Liver (tissue), 9 donors: ENCODE measurements around the gene ATXN7L3. TPM values are rescaled to one million over a fixed set of nuclear protein-coding genes. Genes with fewer than 3 reads are reported as not detected.

Experiments used
- DNase-seq: peaks from one replicate; pipeline ENCODE4 v3.0.0-alpha.2; 2017; ENCODE audit warnings: low spot score
- H3K27ac ChIP-seq, 2 donors: one replicate each; pipeline ENCODE4 v1.7.0; 2013; ENCODE audit warnings: inconsistent platforms in 2 of 2, low read length in 2 of 2, control low read depth in 1 of 2, low read depth in 1 of 2, mild to moderate bottlenecking in 1 of 2
- H3K27me3 ChIP-seq, 4 donors: one replicate each; pipeline versions ENCODE4 v1.6.1 to v1.7.0; 2013; ENCODE audit warnings: low read length in 3 of 4, inconsistent platforms in 1 of 4, mild to moderate bottlenecking in 1 of 4, moderate library complexity in 1 of 4; ENCODE audit not compliant: control insufficient read depth in 4 of 4, insufficient read depth in 4 of 4
- H3K36me3 ChIP-seq, 4 donors: one replicate each; pipeline versions ENCODE4 v1.6.1 to v1.7.0; 2013; ENCODE audit warnings: low read length in 3 of 4, mild to moderate bottlenecking in 3 of 4, low read depth in 1 of 4, moderate library complexity in 1 of 4; ENCODE audit not compliant: control insufficient read depth in 4 of 4, insufficient read depth in 3 of 4
- H3K4me1 ChIP-seq, 4 donors: one replicate each; pipeline versions ENCODE4 v1.6.1 to v1.7.0; 2013; ENCODE audit warnings: low read length in 3 of 4, mild to moderate bottlenecking in 3 of 4, moderate library complexity in 1 of 4; ENCODE audit not compliant: control insufficient read depth in 4 of 4, insufficient read depth in 4 of 4
- H3K4me3 ChIP-seq, 3 donors: one replicate each; pipeline versions ENCODE4 v1.6.1 to v1.7.0; 2013; ENCODE audit warnings: low read length in 3 of 3, control low read depth in 1 of 3, low read depth in 1 of 3, mild to moderate bottlenecking in 1 of 3
- H3K9ac ChIP-seq, 2 donors: one replicate each; pipeline ENCODE4 v1.7.0; 2013; ENCODE audit warnings: low read length in 2 of 2, mild to moderate bottlenecking in 2 of 2, moderate library complexity in 2 of 2, control low read depth in 1 of 2, low read depth in 1 of 2
- H3K9me3 ChIP-seq, 4 donors: one replicate each; pipeline versions ENCODE4 v1.6.1 to v1.7.0; 2013; ENCODE audit warnings: low read length in 3 of 4; ENCODE audit not compliant: control insufficient read depth in 4 of 4
- ATF3 ChIP-seq: IDR thresholded peaks from 2 replicates; pipeline ENCODE4 v1.6.1; 2016; ENCODE audit warnings: antibody characterized with exemption
- CTCF ChIP-seq: fragments of 150-350 bp; IDR thresholded peaks from 2 replicates; pipeline ENCODE4 v1.5.1; 2017; ENCODE audit warnings: improper control_type of control experiment, low read depth, low read length; ENCODE audit not compliant: missing input control
- EGR1 ChIP-seq, 2 donors: IDR thresholded peaks; 2 replicates each; pipeline ENCODE4 v1.6.1; 2016 to 2018; ENCODE audit warnings: antibody characterized with exemption in 2 of 2, low read depth in 2 of 2
- FOXA1 ChIP-seq: IDR thresholded peaks from 2 replicates; pipeline ENCODE4 v1.6.1; 2016; ENCODE audit warnings: antibody characterized with exemption
- FOXA2 ChIP-seq: IDR thresholded peaks from 2 replicates; pipeline ENCODE4 v1.6.1; 2016; ENCODE audit warnings: antibody characterized with exemption
- GABPA ChIP-seq, 2 donors: IDR thresholded peaks in 1 of 2; conservative IDR thresholded peaks in 1 of 2; 2 replicates each; pipeline ENCODE4 v1.6.1; 2016; ENCODE audit warnings: antibody characterized with exemption in 2 of 2, mild to moderate bottlenecking in 1 of 2, moderate library complexity in 1 of 2
- HNF4A ChIP-seq, 2 donors: conservative IDR thresholded peaks; 2 replicates each; pipeline ENCODE4 v1.6.1; 2016; ENCODE audit warnings: antibody characterized with exemption in 2 of 2, mild to moderate bottlenecking in 2 of 2
- HNF4G ChIP-seq: IDR thresholded peaks from 2 replicates; pipeline ENCODE4 v1.6.1; 2016; ENCODE audit warnings: antibody characterized with exemption
- JUND ChIP-seq, 2 donors: IDR thresholded peaks; 2 replicates each; pipeline ENCODE4 v1.6.1; 2016; ENCODE audit warnings: antibody characterized with exemption in 2 of 2
- MAX ChIP-seq: IDR thresholded peaks from 2 replicates; pipeline ENCODE4 v1.6.1; 2016; ENCODE audit warnings: antibody characterized with exemption
- NR2F2 ChIP-seq: IDR thresholded peaks from 2 replicates; pipeline ENCODE4 v1.6.1; 2016; ENCODE audit warnings: antibody characterized with exemption
- RAD21 ChIP-seq, 2 donors: IDR thresholded peaks; 2 replicates each; pipeline ENCODE4 v1.6.1; 2016; ENCODE audit warnings: antibody characterized with exemption in 2 of 2, mild to moderate bottlenecking in 2 of 2
- REST ChIP-seq: IDR thresholded peaks from 2 replicates; pipeline ENCODE4 v1.6.1; 2016; ENCODE audit warnings: antibody characterized with exemption, mild to moderate bottlenecking
- RXRA ChIP-seq, 2 donors: IDR thresholded peaks; 2 replicates each; pipeline ENCODE4 v1.6.1; 2017 to 2018; ENCODE audit warnings: antibody characterized with exemption in 2 of 2, mild to moderate bottlenecking in 1 of 2
- SP1 ChIP-seq: IDR thresholded peaks from 2 replicates; pipeline ENCODE4 v1.6.1; 2018; ENCODE audit warnings: antibody characterized with exemption, mild to moderate bottlenecking
- YY1 ChIP-seq: IDR thresholded peaks from 2 replicates; pipeline ENCODE4 v1.6.1; 2016; ENCODE audit warnings: antibody characterized with exemption, mild to moderate bottlenecking
- ZBTB33 ChIP-seq: IDR thresholded peaks from 2 replicates; pipeline ENCODE4 v1.6.1; 2016; ENCODE audit warnings: antibody characterized with exemption
- WGBS: extraction: QIAGEN DNeasy Blood & Tissue Kit; methylation state at CpG from one replicate; pipeline ENCODE4 v1.1.7; 2013; 5-methylcytosine and 5-hydroxymethylcytosine counted together
- polyA plus RNA-seq, 2 donors: library from polyadenylated mRNA; stranded (reverse) in 1 of 2; unstranded in 1 of 2; fragments of 200-250 nt in 1 of 2; fragments of >200 nt in 1 of 2; fragmentation: Nextera tagmentation in 1 of 2; extraction: Ambion mirVana in 1 of 2; gene quantifications; one replicate each; pipeline versions ENCODE4 v1.2.1 to v1.2.3, GENCODE V29; 2013 to 2015
- total RNA-seq, 2 donors: library from RNA; depleted of rRNA; stranded (reverse); fragments of >200 nt; gene quantifications; one replicate each; pipeline ENCODE4 v1.2.3, GENCODE V29; 2014
- donor health status: healthy.
- donor health status: healthy.
- donor health status: healthy.
- donor health status: healthy.
- donor health status: healthy.

ATXN7L3 gene
- total and polyA plus RNA-seq, 4 donors: 5.1 to 20.9 (median 14.7) TPM

- 73% methylated on average over 13 of the region's 13 CpGs for WGBS
- H3K9ac ChIP-seq: no peak overlapping the region
These were observed 6.5 kb upstream of the ATXN7L3 start for GRCh38 chr17:44205962-44206824.

More at GRCh38 chr17:44205962-44206824, 6.5 kb upstream of the ATXN7L3 start:
- Histone ChIP-seq H3K9me3 (no peaks in the 10 kb centered on the region), H3K4me1 (peaks cover 0 to 12% (median 7%) of the 10 kb centered on the region in 4 donors), H3K27me3 (no peaks in the 10 kb centered on the region), H3K27ac (no peak overlapping the region), H3K4me3 (no peak overlapping the region), H3K36me3 (peaks cover 1 to 29% (median 23%) of the 10 kb centered on the region in 4 donors)
- no peak for DNase-seq
- TF ChIP-seq SP1 (no peak), REST (no peak), HNF4A (conservative IDR thresholded peaks at IDR 0.05) (no peak), MAX (no peak), NR2F2 (no peak), GABPA (IDR thresholded peaks at IDR 0.05 in 1 of 2, conservative IDR thresholded peaks at IDR 0.05 in 1 of 2) (no peak), ZBTB33 (no peak), CTCF (no peak), FOXA1 (no peak), JUND (IDR thresholded peaks at IDR 0.05) (no peak), HNF4G (no peak), ATF3 (no peak), RAD21 (IDR thresholded peaks at IDR 0.05) (no peak), FOXA2 (no peak), YY1 (no peak), RXRA (IDR thresholded peaks at IDR 0.05) (no peak), EGR1 (IDR thresholded peaks at IDR 0.05; ENCODE audit: low read depth in 2 of 2) (no peak)
